Aorta (tissue), 5 donors: ENCODE measurements around the gene IRX3. TPM values are rescaled to one million over a fixed set of nuclear protein-coding genes. Genes with fewer than 3 reads are reported as not detected.

Experiments
- ATAC-seq: fragments of 200-7000 bp; cut with Tn5 transposase; one replicate; pipeline ENCODE4 v1.9.1; 2022; ENCODE audit warnings: moderate library complexity; ENCODE audit not compliant: low FRiP score
- DNase-seq, 2 donors: peaks; one replicate each; pipeline ENCODE4 v3.0.0-alpha.2; 2020
- H3K27ac ChIP-seq, 2 donors: one replicate each; pipeline ENCODE4 v1.5.1; 2013; ENCODE audit warnings: low read length in 2 of 2, mild to moderate bottlenecking in 2 of 2, moderate library complexity in 2 of 2, control low read depth in 1 of 2, inconsistent platforms in 1 of 2, low read depth in 1 of 2
- H3K27me3 ChIP-seq, 2 donors: one replicate each; pipeline ENCODE4 v1.6.1; 2013; ENCODE audit warnings: control low read depth in 1 of 2, low read length in 1 of 2, mild to moderate bottlenecking in 1 of 2, moderate library complexity in 1 of 2; ENCODE audit not compliant: insufficient read depth in 2 of 2, control insufficient read depth in 1 of 2
- H3K36me3 ChIP-seq, 2 donors: one replicate each; pipeline ENCODE4 v1.6.1; 2013; ENCODE audit warnings: control low read depth in 1 of 2, low read length in 1 of 2, mild to moderate bottlenecking in 1 of 2; ENCODE audit not compliant: insufficient read depth in 2 of 2, control insufficient read depth in 1 of 2
- H3K4me1 ChIP-seq, 2 donors: one replicate each; pipeline ENCODE4 v1.6.1; 2013; ENCODE audit warnings: low read length in 2 of 2, control low read depth in 1 of 2, mild to moderate bottlenecking in 1 of 2, moderate library complexity in 1 of 2; ENCODE audit not compliant: insufficient read depth in 2 of 2, control insufficient read depth in 1 of 2
- H3K4me3 ChIP-seq, 2 donors: one replicate each; pipeline ENCODE4 v1.5.1; 2013; ENCODE audit warnings: low read length in 2 of 2, control low read depth in 1 of 2, mild to moderate bottlenecking in 1 of 2
- H3K9me3 ChIP-seq: one replicate; pipeline ENCODE4 v1.6.1; 2013; ENCODE audit warnings: mild to moderate bottlenecking, low read length; ENCODE audit not compliant: control insufficient read depth
- WGBS, 2 donors: extraction: QIAGEN DNeasy Blood & Tissue Kit; methylation state at CpG; one replicate each; pipeline ENCODE4 v1.1.7; 2013; 5-methylcytosine and 5-hydroxymethylcytosine counted together
- intact Hi-C, 2 donors: fragments of 100-400 bp; cut with DNase I; formaldehyde crosslinking; loops; one replicate each; pipeline versions ENCODE4 v1.14.2 to v1.15.0; 2022
- polyA plus RNA-seq, 2 donors: library from polyadenylated mRNA; stranded (reverse); fragments of 200-250 nt; gene quantifications; one replicate each; pipeline ENCODE4 v1.2.3, GENCODE V29; 2013
- total RNA-seq, 2 donors: library from RNA; stranded (reverse); fragmentation: NEBNext Ultra II Directional; extraction: Animal tissue kit (Norgen Biotek cat#: 25700); gene quantifications; one replicate each; pipeline ENCODE4 v1.2.1, GENCODE V29; 2021
- donor health status: healthy with polysubstance abuse.
- donor health status: Bipolar disorder and iron deficiency.
- donor health status: DM: no; HTN: no; CAD: no.
- donor health status: DM: no; HTN: no; CAD: no.
- donor health status: DM: yes; HTN: yes; CAD: no.

The IRX3 gene
- total and polyA plus RNA-seq, 4 donors = 0.38 to 6.7 (median 0.95) TPM

GRCh38 chr16:54320697-54321340 is 34.2 kb upstream of the IRX3 start:
- no peak overlapping the region for H3K4me3 ChIP-seq
- 79 to 88% methylated on average over 9 of the region's 9 CpGs for WGBS, 2 donors
- no peaks in the 10 kb centered on the region for H3K36me3 ChIP-seq
- intact Hi-C loops = no loop called here
- no peak overlapping the region for H3K27ac ChIP-seq
- DNase-seq (no peak), ATAC-seq (no peak)
- H3K27me3 ChIP-seq = no peaks in the 10 kb centered on the region
- no peaks in the 10 kb centered on the region for H3K4me1 ChIP-seq
- H3K9me3 ChIP-seq = no peaks in the 10 kb centered on the region

DNA sequence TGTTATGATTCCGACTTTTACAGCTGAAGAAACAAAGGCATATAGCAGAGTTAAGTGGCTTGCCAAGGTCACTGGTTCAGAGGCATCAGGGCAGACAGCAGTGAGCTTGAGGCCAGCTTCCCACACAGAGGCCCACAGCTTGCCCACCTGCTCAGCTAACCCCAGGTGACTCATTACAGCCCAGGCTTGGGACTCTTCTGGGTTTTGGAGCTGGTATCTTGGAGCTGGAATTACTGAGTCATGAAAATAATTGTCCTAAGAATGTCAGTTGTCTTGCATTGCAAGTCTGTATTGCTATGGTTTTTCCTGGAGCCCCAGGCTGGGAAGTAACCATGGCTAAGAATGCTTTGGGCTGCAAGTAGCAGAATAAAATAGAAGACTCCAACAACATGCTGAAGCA is 32.4 kb upstream of the IRX3 start:
- DNase-seq (no peak), ATAC-seq (no peak)
- no peaks in the 10 kb centered on the region for H3K36me3 ChIP-seq
- H3K27ac ChIP-seq = no peak overlapping the region
- H3K4me3 ChIP-seq = no peak overlapping the region
- intact Hi-C loops = no loop called here
- 85 to 87% methylated on average over 1 of the region's 1 CpG for WGBS, 2 donors
- H3K27me3 ChIP-seq = no peaks in the 10 kb centered on the region
- no peaks in the 10 kb centered on the region for H3K4me1 ChIP-seq
- no peaks in the 10 kb centered on the region for H3K9me3 ChIP-seq

GRCh38 chr16:54317101-54317611 is 30.6 kb upstream of the IRX3 start:
- Histone ChIP-seq H3K36me3 (no peaks in the 10 kb centered on the region), H3K27me3 (no peaks in the 10 kb centered on the region), H3K4me1 (no peaks in the 10 kb centered on the region), H3K27ac (no peak overlapping the region), H3K4me3 (no peak overlapping the region), H3K9me3 (no peaks in the 10 kb centered on the region)
- intact Hi-C loops = no loop called here
- ATAC-seq (no peak), DNase-seq (no peak)
- 91 to 93% methylated on average over 15 of the region's 15 CpGs for WGBS, 2 donors

GRCh38 chr16:54316095-54316889 is 29.7 kb upstream of the IRX3 start:
- no peak for ATAC-seq
- WGBS, 2 donors = 82 to 85% methylated on average over 8 of the region's 8 CpGs
- DNase-seq = no peak

GRCh38 chr16:54313789-54314188 is 27.2 kb upstream of the IRX3 start:
- Histone ChIP-seq H3K27me3 (no peaks in the 10 kb centered on the region), H3K4me1 (no peaks in the 10 kb centered on the region), H3K9me3 (no peaks in the 10 kb centered on the region), H3K36me3 (no peaks in the 10 kb centered on the region), H3K4me3 (no peak overlapping the region), H3K27ac (no peak overlapping the region)
- ATAC-seq (no peak), DNase-seq (no peak)
- intact Hi-C loops = no loop called here
- 85 to 87% methylated on average over 4 of the region's 4 CpGs for WGBS, 2 donors

More at GRCh38 chr16:54316095-54316889, 29.7 kb upstream of the IRX3 start:
- Histone ChIP-seq H3K4me1 (no peaks in the 10 kb centered on the region), H3K36me3 (no peaks in the 10 kb centered on the region), H3K4me3 (no peak overlapping the region), H3K9me3 (no peaks in the 10 kb centered on the region), H3K27me3 (no peaks in the 10 kb centered on the region), H3K27ac (no peak overlapping the region)
- intact Hi-C loops = no loop called here

DNA sequence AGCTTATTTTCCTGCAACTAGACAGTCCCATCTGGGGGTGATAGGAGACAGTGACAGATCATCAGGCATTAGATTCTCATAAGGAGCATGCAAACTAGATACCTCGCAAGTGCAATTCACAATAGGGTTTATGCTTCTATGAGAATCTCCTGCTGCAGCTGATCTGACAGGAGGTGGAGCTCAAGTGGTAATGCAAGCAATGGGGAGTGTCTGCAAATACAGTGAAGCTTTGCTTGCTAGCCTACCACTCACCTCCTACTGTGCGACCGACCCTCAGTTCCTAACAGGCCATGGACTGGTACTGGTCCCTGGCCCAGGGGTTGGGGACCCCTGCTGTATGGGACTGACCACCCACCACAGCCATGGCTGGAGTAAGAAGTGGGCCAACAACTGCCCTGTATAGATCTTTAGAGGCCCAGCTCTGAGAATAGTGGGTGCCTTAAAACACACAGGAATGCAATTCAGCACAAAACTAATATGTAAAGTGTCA is 26.0 kb upstream of the IRX3 start:
- no peak overlapping the region for H3K27ac ChIP-seq
- H3K4me3 ChIP-seq = no peak overlapping the region
- DNase-seq = no peak
- no peaks in the 10 kb centered on the region for H3K27me3 ChIP-seq
- no peaks in the 10 kb centered on the region for H3K36me3 ChIP-seq
- no peaks in the 10 kb centered on the region for H3K9me3 ChIP-seq
- no peak for ATAC-seq
- intact Hi-C loops = no loop called here
- no peaks in the 10 kb centered on the region for H3K4me1 ChIP-seq
- WGBS, 2 donors = 93 to 96% methylated on average over 3 of the region's 3 CpGs

DNA sequence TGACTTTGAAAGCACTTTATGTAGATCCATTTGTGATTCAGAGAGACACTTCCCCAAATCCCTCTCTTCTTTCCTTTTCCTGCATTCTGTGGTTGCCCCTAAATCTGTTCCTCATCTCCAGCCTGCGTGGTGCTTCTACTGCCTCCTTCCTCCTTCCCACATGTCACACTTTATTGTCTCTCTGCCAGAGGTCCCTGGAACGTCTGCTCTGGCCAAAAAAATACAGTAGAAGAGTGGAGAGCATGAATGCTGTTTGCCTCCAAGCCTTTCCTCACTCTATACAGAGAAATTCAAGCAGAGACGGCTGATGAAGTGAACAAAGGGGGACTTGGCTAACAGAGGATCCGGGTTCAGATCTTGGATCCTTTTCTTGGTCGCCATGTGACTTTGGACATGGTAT is 22.8 kb upstream of the IRX3 start:
- WGBS, 2 donors = 53 to 56% methylated on average over 5 of the region's 5 CpGs
- Histone ChIP-seq H3K9me3 (no peaks in the 10 kb centered on the region), H3K4me1 (no peaks in the 10 kb centered on the region), H3K27ac (no peak overlapping the region), H3K27me3 (no peaks in the 10 kb centered on the region), H3K4me3 (no peak overlapping the region), H3K36me3 (no peaks in the 10 kb centered on the region)
- intact Hi-C loops = no loop called here
- ATAC-seq (no peak), DNase-seq (no peak)

GRCh38 chr16:54305080-54305479 is 18.5 kb upstream of the IRX3 start:
- Histone ChIP-seq H3K9me3 (no peaks in the 10 kb centered on the region), H3K4me1 (no peaks in the 10 kb centered on the region), H3K4me3 (no peak overlapping the region), H3K27me3 (no peaks in the 10 kb centered on the region), H3K27ac (no peak overlapping the region), H3K36me3 (no peaks in the 10 kb centered on the region)
- DNase-seq (no peak), ATAC-seq (no peak)
- 86 to 88% methylated on average over 3 of the region's 3 CpGs for WGBS, 2 donors
- intact Hi-C loops = no loop called here

DNA sequence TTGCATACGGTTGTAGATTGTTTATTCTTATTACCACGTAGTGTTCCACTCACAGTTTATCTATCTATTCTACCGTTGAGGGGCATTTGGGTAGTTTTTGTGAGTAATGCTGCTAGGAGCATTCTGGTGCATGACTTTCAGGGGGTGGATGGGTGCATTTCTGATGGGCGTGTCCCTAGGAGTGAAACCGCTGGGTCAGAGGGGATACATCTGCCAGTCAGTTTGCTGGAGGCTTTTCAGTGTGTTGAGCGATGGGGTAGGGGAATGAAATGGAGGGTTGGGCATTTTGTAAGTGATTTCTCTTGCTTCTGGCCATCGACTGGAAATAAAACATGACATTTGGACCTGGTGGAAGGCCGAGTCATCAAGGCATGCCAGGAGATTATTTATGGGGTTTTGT is 17.0 kb upstream of the IRX3 start:
- no peaks in the 10 kb centered on the region for H3K27me3 ChIP-seq
- WGBS, 2 donors = 77 to 80% methylated on average over 8 of the region's 8 CpGs
- no peak overlapping the region for H3K4me3 ChIP-seq
- no peaks in the 10 kb centered on the region for H3K36me3 ChIP-seq
- intact Hi-C loops = no loop called here
- H3K4me1 ChIP-seq = no peaks in the 10 kb centered on the region
- DNase-seq (no peak), ATAC-seq (no peak)
- no peak overlapping the region for H3K27ac ChIP-seq
- H3K9me3 ChIP-seq = no peaks in the 10 kb centered on the region
